NCI-H2227 (cell line): Measurements from ENCODE around the gene RAPGEF2.

Source experiments
- DNase-seq: peaks from one replicate; lab custom pipeline; 2025; ENCODE audit not compliant: unreplicated experiment; lab: John Stamatoyannopoulos, UW

RAPGEF2 gene

DNA sequence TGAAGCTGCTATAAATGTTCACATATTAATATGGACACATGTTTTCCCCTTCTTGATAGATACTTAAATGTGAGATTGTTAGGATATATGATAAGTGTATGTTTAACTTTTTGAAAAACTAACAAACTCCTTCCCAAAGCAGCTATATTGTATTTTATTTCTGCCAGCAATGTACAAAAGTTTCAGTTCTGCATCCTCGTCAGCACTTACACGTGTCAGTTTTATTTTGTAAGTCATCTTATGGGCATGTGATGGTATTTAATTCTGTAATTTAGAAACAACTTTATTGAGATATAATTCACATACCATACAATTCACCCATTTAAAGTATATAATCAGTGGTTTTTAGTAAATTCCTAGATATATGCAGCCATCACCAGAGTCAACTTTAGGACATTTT, 31.6 kb downstream of the RAPGEF2 start:
- DNase-seq, result no peak

- peak; percentile 53 for DNase-seq
Observed at GRCh38 chr4:159137176-159137575, 34.3 kb downstream of the RAPGEF2 start.

GRCh38 chr4:159138436-159138835, 35.6 kb downstream of the RAPGEF2 start:
- DNase-seq, result no peak

DNA sequence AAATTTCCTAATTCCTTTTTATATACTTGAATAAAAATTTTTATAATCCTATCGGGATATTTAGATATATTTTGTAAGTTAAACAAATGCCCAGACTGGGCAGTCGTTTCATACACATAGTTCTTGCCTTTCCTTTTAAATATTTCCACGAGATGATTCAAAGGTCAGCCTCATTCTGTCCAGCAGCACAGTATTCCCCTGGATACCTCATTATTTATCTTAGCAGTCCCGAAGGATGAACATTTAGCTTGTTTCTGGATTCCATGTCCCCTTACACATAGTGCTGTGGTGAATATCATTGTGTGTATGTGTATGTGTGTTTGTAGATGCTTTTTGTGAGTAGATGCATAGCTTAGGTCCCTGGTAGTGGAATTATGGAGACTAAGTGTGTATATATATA, 38.3 kb downstream of the RAPGEF2 start:
- no peak for DNase-seq

DNA sequence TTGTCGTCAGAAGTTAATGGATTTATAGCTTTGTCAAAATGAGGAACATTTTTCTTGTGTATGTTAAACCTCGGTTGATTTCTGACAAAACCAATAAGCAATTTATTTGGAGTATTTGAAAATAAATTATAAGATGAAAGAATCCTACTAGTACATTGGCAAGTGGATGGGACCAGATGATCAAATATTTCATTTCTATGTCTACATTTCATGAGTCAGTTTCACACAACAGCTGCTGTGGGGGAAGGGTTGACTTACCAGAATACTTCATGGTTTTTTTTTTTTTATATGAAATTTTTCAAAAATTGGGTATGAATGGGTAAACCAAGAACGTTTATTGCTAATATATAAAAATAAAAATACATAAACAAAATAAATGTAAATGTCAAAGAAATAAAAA, 39.4 kb downstream of the RAPGEF2 start:
- no peak for DNase-seq

- no peak for DNase-seq
Observed at GRCh38 chr4:159142681-159143384, 40.0 kb downstream of the RAPGEF2 start.

- DNase-seq, result no peak
Observed at GRCh38 chr4:159143687-159144086, 40.8 kb downstream of the RAPGEF2 start.

DNA sequence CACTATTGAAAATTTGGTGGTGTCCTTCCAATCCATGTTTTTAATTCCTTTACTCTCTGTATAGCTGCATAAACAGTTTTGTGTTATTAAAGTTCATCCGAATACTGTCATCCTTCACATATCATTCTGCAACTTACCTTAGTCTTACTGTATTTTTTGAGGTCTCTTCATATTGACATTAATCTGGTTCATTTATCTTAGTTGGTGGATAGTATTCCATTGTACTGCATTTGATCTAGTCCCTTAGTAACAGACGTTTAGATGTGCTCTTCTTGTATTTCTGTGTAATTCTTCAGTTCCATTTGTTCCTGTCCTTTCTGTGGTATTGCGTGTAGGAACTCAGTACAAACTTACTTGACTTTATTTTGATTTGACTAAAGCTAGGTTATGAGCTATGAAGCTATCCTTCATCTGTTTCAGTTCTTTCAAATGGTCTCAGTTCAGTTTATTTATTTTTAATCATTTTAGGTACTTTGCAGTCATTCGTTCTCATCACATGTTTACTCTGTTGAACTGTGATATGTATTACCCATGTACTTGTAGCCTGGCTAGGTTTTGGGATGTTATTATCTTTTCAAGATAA, 41.3 kb downstream of the RAPGEF2 start:
- no peak for DNase-seq

GRCh38 chr4:159145318-159145991, 42.6 kb downstream of the RAPGEF2 start:
- no peak for DNase-seq

GRCh38 chr4:159145992-159146330, 43.1 kb downstream of the RAPGEF2 start:
- DNase-seq, result no peak

- no peak for DNase-seq
Observed at GRCh38 chr4:159146488-159146887, 43.6 kb downstream of the RAPGEF2 start.

DNA sequence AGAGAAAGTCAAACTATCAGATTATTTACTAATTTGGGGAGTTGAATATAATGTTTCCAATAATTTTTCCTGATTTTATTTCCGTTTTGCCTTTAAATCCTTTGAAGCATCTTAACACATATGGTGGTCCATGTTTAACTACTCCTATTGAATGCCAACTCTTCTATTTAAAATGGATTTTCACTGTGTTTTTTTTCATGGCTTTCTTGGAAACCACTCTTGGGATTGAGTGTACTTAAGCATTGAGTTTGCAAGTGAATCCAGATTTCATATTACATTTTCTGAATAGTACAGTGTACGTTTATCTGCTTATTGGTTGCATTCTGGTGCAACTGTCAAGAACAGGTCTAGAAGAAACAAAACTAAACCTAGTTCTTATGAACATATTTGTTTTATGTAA, 45.6 kb downstream of the RAPGEF2 start:
- no peak for DNase-seq

DNA sequence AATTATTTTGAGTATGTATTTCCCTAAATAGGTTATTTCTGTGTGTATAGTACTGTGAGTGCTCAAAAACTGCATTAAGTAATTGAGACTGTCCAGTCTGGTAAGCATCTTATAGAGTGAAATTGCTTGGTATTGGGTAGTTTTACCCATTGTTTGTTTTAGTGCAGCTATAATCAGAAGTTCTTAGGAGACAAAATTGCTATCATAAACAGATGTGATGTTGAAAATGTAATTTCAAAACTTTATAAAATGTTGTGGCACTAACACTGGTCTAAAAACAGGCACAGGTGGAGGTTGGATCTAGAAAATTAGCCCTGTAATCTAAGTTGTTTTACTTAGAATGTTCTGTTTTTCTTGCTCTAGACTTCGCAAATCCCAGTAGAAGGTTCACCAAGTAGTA, 46.8 kb downstream of the RAPGEF2 start:
- no peak for DNase-seq

DNA sequence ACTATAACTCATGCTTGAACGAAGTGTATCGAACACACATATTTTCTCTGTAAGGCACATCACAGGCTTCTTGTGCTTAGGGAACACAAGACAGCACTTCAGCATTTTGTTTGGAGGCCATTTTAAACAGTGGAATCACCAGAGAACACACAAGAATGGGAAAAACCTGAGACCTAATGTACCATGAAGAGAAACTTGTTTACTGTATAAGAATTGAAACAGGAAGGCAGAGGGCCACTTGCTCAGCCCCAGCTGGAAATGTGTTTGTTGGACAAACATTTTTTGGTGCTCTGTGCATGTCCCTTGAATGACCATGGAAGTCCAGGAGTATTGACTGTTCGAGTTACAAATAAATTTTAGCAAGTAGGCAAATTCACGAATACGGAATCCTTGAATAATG, 47.5 kb downstream of the RAPGEF2 start:
- no peak for DNase-seq

GRCh38 chr4:159150821-159151390, 48.0 kb downstream of the RAPGEF2 start:
- no peak for DNase-seq

DNA sequence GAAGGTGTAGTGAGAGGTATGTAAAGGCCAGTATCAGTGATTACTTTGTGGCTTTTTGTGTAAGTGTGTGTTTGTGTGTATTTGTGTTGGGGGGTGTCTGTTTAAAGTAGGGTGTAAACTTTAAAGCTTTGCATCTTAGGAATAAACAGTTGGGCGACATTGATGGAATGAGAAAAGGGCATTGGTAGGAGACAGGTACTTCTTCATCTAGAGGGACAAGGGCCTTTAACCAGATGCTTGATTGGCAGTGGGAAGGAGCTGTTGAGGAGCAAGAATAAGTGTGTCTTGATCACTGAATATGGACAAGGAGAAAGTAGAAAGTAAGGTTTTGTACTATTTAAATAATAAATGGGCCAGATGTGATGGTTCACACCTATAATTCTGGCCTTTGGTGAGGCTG, 48.8 kb downstream of the RAPGEF2 start:
- DNase-seq, result no peak

GRCh38 chr4:159152181-159152580, 49.3 kb downstream of the RAPGEF2 start:
- DNase-seq, result no peak

DNA sequence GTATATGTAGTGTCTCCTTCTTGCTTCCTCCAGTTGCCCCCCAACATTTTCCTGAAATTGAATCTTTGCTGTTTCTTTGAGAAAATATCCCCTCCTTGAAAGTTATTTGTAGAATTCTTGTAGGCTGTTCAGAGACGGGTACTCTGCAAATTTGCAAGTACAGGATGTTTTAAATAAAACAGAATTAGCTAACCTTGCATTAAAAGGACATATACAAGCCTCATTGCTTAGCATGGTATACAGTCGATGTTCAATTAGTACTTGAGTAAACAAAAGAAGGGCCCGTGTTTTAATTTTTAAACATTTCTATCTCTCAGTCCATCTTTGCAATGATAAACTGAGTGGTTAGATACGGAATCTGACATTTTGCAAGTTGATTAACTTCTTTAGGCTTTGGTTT, 50.8 kb downstream of the RAPGEF2 start:
- DNase-seq, result no peak

DNA sequence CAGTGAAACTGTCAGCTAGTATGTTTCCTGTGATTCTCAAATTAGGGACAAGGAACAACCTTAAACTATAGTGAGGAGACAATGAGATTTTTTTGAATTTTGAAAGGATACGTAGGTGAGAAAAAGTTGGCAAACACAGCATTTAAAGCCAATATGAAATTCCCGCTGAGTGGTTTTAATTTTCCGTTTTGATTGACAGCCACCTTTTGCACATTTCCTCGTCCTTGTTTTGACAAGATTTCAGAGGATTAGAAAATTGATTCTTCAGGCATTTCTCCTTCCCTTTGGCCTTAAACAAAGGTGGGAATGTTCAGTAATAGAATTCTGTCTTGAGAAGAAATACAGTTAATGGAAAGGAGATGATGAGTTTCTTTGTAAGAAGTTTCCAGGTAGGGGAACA, 52.2 kb downstream of the RAPGEF2 start:
- no peak for DNase-seq

- DNase-seq, result no peak
Observed at GRCh38 chr4:159158083-159158617, 55.3 kb downstream of the RAPGEF2 start.

DNA sequence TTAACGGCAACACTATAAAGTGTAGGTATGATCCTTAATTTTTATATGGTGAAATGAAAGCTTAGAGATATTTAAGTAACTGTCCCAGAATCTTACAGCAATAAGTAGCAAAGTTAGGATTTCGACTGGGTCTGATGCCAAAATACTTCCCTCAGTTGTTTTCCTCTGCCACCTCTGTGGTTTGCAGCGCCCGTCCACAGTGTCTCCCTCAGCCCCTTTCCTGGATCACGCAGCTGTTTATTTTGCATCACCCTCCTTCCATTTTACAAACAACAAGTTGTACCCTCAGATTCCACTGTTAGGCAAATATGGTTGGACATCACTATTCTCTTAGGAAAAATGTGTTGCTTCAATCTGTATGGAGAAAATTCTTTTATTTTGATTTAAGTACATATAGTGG, 56.1 kb downstream of the RAPGEF2 start:
- DNase-seq, result no peak

DNA sequence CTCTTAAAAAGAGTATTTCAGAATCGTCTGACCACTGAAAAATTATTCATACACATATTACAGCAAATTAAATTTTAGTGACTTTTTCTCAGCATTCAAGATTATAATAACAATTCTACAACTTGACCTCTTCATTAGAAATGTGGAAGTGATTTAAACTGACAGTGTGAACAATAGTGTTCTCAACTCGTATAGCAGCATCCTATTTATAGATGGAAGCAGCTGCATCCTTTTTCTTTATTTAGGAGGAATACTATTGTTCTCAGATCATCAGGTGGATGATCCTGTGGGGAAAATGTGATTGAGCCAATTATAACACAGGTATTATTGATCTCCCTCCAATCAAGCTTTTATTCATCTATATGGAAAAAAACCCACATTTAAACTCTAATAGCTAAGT, 56.7 kb downstream of the RAPGEF2 start:
- no peak for DNase-seq
